Measurements from ENCODE around the gene SLC66A3.

DNA sequence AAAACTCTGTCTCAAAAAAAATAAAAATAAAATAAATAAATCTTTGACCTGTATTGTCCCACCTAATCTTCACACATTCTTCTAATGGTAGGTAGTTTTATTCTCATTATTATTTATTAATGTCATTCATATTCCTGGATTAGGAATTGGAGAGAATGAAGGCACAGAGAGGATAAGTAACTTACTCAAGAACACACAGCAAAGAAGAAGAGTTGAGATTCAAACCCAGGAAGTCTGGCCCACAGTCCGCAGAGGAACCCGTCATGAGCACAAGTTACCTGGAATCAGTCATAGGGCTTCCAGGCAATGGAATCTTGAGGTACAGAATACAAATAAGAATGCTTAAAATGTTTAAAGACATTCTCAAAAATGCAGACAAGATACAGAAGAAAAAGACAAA, 46.3 kb upstream of the SLC66A3 start:
- TF ChIP-seq, protein P1, sequence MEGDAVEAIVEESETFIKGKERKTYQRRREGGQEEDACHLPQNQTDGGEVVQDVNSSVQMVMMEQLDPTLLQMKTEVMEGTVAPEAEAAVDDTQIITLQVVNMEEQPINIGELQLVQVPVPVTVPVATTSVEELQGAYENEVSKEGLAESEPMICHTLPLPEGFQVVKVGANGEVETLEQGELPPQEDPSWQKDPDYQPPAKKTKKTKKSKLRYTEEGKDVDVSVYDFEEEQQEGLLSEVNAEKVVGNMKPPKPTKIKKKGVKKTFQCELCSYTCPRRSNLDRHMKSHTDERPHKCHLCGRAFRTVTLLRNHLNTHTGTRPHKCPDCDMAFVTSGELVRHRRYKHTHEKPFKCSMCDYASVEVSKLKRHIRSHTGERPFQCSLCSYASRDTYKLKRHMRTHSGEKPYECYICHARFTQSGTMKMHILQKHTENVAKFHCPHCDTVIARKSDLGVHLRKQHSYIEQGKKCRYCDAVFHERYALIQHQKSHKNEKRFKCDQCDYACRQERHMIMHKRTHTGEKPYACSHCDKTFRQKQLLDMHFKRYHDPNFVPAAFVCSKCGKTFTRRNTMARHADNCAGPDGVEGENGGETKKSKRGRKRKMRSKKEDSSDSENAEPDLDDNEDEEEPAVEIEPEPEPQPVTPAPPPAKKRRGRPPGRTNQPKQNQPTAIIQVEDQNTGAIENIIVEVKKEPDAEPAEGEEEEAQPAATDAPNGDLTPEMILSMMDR (IDR thresholded peaks at IDR 0.05; ENCODE audit: insufficient read depth, low read depth, low read length), result no peak
- TF ChIP-seq EZH2 (IDR thresholded peaks at IDR 0.05; ENCODE audit: insufficient read depth, low read length), result no peak

All from astrocyte (in vitro differentiated cells and primary cell).